Measurements from ENCODE around the gene CRISP1. TPM values are rescaled to one million over a fixed set of nuclear protein-coding genes. Genes with fewer than 3 reads are reported as not detected.

CRISP1 gene
- total and polyA plus RNA-seq, 2 of the 8 experiments (the other 6 are each of a cell fraction or from before 2014, with no cell fraction given), result not detected

- Histone ChIP-seq H4K5ac (ENCODE audit: insufficient read length, low read depth, low read length) (no peak overlapping the region), H3K4me3 (ENCODE audit: extremely low read depth in 1 of 4, insufficient read depth in 2 of 4, low read depth in 3 of 4, low read length in 4 of 4) (no peak overlapping the region), H4K20me1 (replicated peaks in 1 of 2; ENCODE audit: control insufficient read depth in 1 of 2, insufficient read depth in 2 of 2, low read length in 2 of 2) (no peaks in the 10 kb centered on the region), H3K56ac (replicated peaks; ENCODE audit: insufficient read length, low read depth, low read length) (no peak overlapping the region), H3K79me2 (ENCODE audit: control insufficient read depth in 1 of 2, insufficient read depth in 2 of 2, low read length in 2 of 2) (no peaks in the 10 kb centered on the region), H3K4me2 (ENCODE audit: insufficient read depth in 1 of 2, low read depth in 2 of 2, low read length in 2 of 2) (no peak overlapping the region), H2BK12ac (ENCODE audit: low read depth, low read length) (no peak overlapping the region), H3K9me3 (ENCODE audit: insufficient read depth in 2 of 2, low read depth in 1 of 2, low read length in 1 of 2) (no peaks in the 10 kb centered on the region), H3K23me2 (ENCODE audit: low read depth, low read length) (no peaks in the 10 kb centered on the region), H2AK5ac (ENCODE audit: low read depth, low read length) (no peak overlapping the region), H3K14ac (ENCODE audit: insufficient read length) (no peak overlapping the region), H3K4ac (replicated peaks; ENCODE audit: insufficient read length, low read depth, low read length) (no peak overlapping the region), H3K18ac (ENCODE audit: extremely low read depth, low read length) (no peak overlapping the region), H3K79me1 (ENCODE audit: low read depth, low read length) (no peaks in the 10 kb centered on the region), H3K27ac (ENCODE audit: low read depth, low read length) (no peak overlapping the region), H2BK15ac (ENCODE audit: low read length) (no peak overlapping the region), H4K91ac (replicated peaks; ENCODE audit: insufficient read length, low read length) (no peak overlapping the region), H3K9ac (replicated peaks in 1 of 4; ENCODE audit: extremely low read depth in 1 of 4, low read depth in 3 of 4, low read length in 3 of 4) (no peak overlapping the region), H3K4me1 (replicated peaks in 1 of 4; ENCODE audit: control insufficient read depth in 3 of 4, insufficient read depth in 4 of 4, low read length in 3 of 4) (no peaks in the 10 kb centered on the region), H4K8ac (ENCODE audit: extremely low read depth, insufficient read depth, low read length) (peak overlapping the region; percentile 85; the same call in 1 of the 2 replicates), H3K23ac (ENCODE audit: insufficient read length) (no peak overlapping the region), H2BK120ac (replicated peaks; ENCODE audit: low read depth, low read length) (no peak overlapping the region), H2BK5ac (ENCODE audit: low read depth, low read length) (no peak overlapping the region), H2AFZ (ENCODE audit: low read length) (no peak overlapping the region), H3K27me3 (replicated peaks in 1 of 4; ENCODE audit: control insufficient read depth in 3 of 4, extremely low read depth in 1 of 4, insufficient read depth in 3 of 4, low read length in 3 of 4) (no peaks in the 10 kb centered on the region), H2BK20ac (ENCODE audit: low read length) (no peak overlapping the region), H3K36me3 (ENCODE audit: control insufficient read depth in 2 of 4, insufficient read depth in 4 of 4, low read length in 3 of 4) (no peaks in the 10 kb centered on the region)
- POLR2A ChIA-PET (ENCODE audit: partially characterized antibody), result no interaction called here
- WGBS, 2 experiments (ENCODE audit: extremely low coverage in 1 of 2, insufficient coverage in 1 of 2, insufficient read length in 1 of 2, insufficient replicate concordance in 2 of 2, low coverage in 1 of 2, low lambda C conversion rate in 2 of 2, missing lambda C conversion rate in 1 of 2), result 90% methylated on average over 3 of the region's 3 CpGs; no CpG with 5 or more reads in 1 of the 2 experiments
- CTCF ChIA-PET (ENCODE audit: partially characterized antibody), result interaction anchor here (1.1 kb wide), 1 partner anchor 226 kb away, joined by 3 read pairs; no protein-coding TSS in a partner anchor
- FAIRE-seq, result no peak
- no peak for DNase-seq (ENCODE audit: low read depth in 1 of 2, low spot score in 2 of 2)
Observed at GRCh38 chr6:49805246-49805645, 61.1 kb downstream of the CRISP1 start.

Data from H1 (cell line).